Mesothelial cell of epicardium (in vitro differentiated cells): Measurements from ENCODE around the gene MAML2. TPM values are rescaled to one million over a fixed set of nuclear protein-coding genes. Genes with fewer than 3 reads are reported as not detected.

Source experiments
- DNase-seq, 2 experiments: peaks; one replicate each; pipeline ENCODE4 v3.0.0; 2021; ENCODE audit warnings: low spot score in 2 of 2; ENCODE audit not compliant: unreplicated experiment in 2 of 2
- H3K27ac Mint-ChIP-seq: 2 replicates; pipeline ENCODE4 v1.8.0; 2021; ENCODE audit warnings: mixed read lengths
- H3K27me3 Mint-ChIP-seq: 2 replicates; pipeline ENCODE4 v1.8.0; 2021; ENCODE audit warnings: low read depth, mixed read lengths
- H3K36me3 Mint-ChIP-seq: 2 replicates; pipeline ENCODE4 v1.8.0; 2021; ENCODE audit warnings: mixed read lengths
- H3K4me1 Mint-ChIP-seq: 2 replicates; pipeline ENCODE4 v1.8.0; 2021; ENCODE audit warnings: mixed read lengths
- H3K4me3 Mint-ChIP-seq: 2 replicates; pipeline ENCODE4 v1.8.0; 2021; ENCODE audit warnings: mild to moderate bottlenecking, moderate library complexity, mixed read lengths
- H3K9me3 Mint-ChIP-seq: 2 replicates; pipeline ENCODE4 v1.8.0; 2021; ENCODE audit warnings: mixed read lengths
- CTCF ChIP-seq: fragments of 200-600 bp; sonication (generic); IDR thresholded peaks from one replicate; pipeline ENCODE4 v1.5.0; 2021; ENCODE audit warnings: antibody characterized with exemption; ENCODE audit not compliant: unreplicated experiment
- total RNA-seq: library from RNA; stranded (reverse); gene quantifications from 3 replicates; pipeline ENCODE4 v1.2.1, GENCODE V29; 2021

The MAML2 gene
- total RNA-seq, 1 donor from 2014 or later, result 38.3 TPM

DNA sequence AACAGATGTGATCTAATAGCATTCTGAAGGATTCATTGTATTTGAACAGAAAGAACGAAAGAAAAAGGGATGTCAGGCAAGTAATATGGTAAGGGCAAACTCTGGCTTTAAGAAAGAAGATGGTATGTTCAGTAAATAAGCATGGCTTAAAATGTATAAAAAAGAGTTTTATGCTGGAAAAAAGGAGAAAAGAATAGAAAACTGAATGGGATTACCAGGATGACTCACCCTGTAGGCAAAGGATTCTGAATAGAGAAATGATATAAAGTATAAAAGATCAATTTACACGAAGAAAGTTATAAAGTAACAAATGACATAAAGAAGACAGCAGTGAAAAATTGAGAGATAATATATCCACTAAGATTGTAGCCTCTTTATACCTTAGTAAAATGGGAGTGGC lies 42.2 kb upstream of the MAML2 start:
- DNase-seq, result no peak
- TF ChIP-seq CTCF, result no peak
- no peak overlapping the region for H3K4me3 Mint-ChIP-seq
- no peaks in the 10 kb centered on the region for H3K27me3 Mint-ChIP-seq
- H3K9me3 Mint-ChIP-seq, result no peaks in the 10 kb centered on the region
- H3K4me1 Mint-ChIP-seq, result peaks cover 19% of the 10 kb centered on the region
- H3K27ac Mint-ChIP-seq, result no peak overlapping the region
- peaks cover 12% of the 10 kb centered on the region for H3K36me3 Mint-ChIP-seq

DNA sequence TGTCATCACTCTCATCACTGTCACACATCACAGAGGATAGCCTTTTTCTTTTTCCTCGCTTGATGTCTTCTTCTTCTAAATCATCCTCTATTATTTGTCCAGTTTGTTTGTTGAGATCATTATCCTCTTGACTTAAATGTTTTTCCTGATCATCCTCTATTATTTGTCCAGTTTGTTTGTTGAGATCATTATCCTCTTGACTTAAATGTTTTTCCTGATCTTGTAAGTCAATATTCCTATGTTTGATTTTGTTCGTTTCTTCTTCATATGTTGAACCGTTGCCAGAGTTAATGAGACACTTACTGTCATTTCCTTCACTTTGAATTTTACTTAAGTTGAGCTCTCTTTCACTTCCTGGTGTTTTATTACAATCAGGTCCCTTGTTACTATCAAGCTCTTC lies 41.2 kb upstream of the MAML2 start:
- no peak for DNase-seq
- Mint-ChIP-seq H3K4me3 (no peak overlapping the region), H3K4me1 (peaks cover 19% of the 10 kb centered on the region), H3K27me3 (no peaks in the 10 kb centered on the region), H3K27ac (no peak overlapping the region), H3K9me3 (no peaks in the 10 kb centered on the region), H3K36me3 (peaks cover 15% of the 10 kb centered on the region)
- TF ChIP-seq CTCF, result no peak

- Mint-ChIP-seq H3K27ac (no peak overlapping the region), H3K9me3 (no peaks in the 10 kb centered on the region), H3K4me1 (no peaks in the 10 kb centered on the region), H3K27me3 (no peaks in the 10 kb centered on the region), H3K4me3 (no peak overlapping the region), H3K36me3 (peaks cover 15% of the 10 kb centered on the region)
- no peak for DNase-seq
- no peak for TF ChIP-seq CTCF
Observed at GRCh38 chr11:96376796-96377195, 33.8 kb upstream of the MAML2 start.

DNA sequence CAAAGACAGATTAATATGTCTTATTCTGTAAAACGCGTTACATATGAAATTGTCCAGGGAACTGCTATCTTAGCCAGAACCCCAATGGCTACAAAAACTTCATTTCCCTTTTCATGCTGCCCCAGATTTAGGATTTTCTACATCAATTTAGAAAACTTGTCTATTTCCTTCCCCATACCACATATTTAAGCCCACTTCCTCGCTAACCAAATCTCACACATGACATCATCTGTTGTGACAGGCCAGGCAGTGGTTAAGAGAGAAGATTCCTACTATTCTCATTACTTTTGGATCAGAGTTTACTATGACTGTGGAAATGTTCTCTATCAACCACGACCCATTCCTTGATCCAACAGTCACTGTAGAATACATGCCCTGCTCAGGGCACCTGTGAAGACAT lies 30.8 kb upstream of the MAML2 start:
- H3K9me3 Mint-ChIP-seq, result peaks cover 7% of the 10 kb centered on the region
- no peak overlapping the region for H3K27ac Mint-ChIP-seq
- H3K4me3 Mint-ChIP-seq, result no peak overlapping the region
- no peak for TF ChIP-seq CTCF
- DNase-seq, result no peak
- peaks cover 28% of the 10 kb centered on the region for H3K36me3 Mint-ChIP-seq
- H3K4me1 Mint-ChIP-seq, result no peaks in the 10 kb centered on the region
- no peaks in the 10 kb centered on the region for H3K27me3 Mint-ChIP-seq

GRCh38 chr11:96367342-96367741 lies 24.3 kb upstream of the MAML2 start:
- DNase-seq, result no peak
- Mint-ChIP-seq H3K27ac (no peak overlapping the region), H3K9me3 (peaks cover 14% of the 10 kb centered on the region), H3K4me3 (no peak overlapping the region), H3K4me1 (no peaks in the 10 kb centered on the region), H3K27me3 (no peaks in the 10 kb centered on the region), H3K36me3 (peaks cover 38% of the 10 kb centered on the region)
- no peak for TF ChIP-seq CTCF

GRCh38 chr11:96366024-96366423 lies 23.0 kb upstream of the MAML2 start:
- Mint-ChIP-seq H3K27ac (no peak overlapping the region), H3K9me3 (peaks cover 14% of the 10 kb centered on the region), H3K4me3 (no peak overlapping the region), H3K4me1 (no peaks in the 10 kb centered on the region), H3K36me3 (peaks cover 32% of the 10 kb centered on the region), H3K27me3 (no peaks in the 10 kb centered on the region)
- TF ChIP-seq CTCF, result no peak
- no peak for DNase-seq
